Measurements from ENCODE around the gene CORIN.

Gene CORIN

DNA sequence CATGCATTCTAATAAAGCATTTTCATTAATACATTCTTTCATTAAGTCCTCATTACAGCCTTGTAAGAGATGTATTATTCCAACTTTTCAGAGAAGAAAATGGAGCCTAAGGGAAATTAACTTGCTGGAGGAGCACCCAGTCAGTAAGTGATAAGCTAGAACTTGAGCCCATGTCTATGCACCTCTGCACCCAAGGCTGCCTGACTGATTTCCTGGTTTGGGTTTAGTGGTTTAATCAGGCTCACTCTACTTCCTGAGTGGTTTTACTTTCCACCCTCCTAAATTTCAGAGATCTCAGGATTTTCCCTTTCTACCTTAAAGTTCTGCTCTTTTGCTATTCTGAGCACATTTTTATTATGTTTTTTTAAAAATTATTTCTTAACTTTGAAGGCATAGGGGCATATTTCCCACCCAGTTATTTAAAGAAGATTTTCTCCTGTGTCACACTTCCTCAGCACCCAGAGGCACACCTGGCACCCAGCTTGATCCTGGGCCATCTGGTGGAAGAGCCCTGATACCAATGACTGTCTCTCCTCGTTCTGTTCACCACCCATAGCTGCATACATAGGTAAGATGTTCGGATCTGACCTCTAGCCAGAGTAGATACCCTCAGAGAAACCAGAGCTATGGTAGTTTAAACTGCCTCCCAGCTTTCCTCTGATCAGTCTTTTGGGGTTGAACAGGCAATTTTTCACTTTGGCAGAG is 10.4 kb downstream of the CORIN start:
- DNase-seq (ENCODE audit: low read depth) = no peak

GRCh38 chr4:47824840-47825239 is 13.0 kb downstream of the CORIN start:
- H3K4me3 ChIP-seq (ENCODE audit: control insufficient read depth, low read depth, low read length) = no peak overlapping the region
- no peak for DNase-seq (ENCODE audit: low read depth)
- TF ChIP-seq, protein P1, sequence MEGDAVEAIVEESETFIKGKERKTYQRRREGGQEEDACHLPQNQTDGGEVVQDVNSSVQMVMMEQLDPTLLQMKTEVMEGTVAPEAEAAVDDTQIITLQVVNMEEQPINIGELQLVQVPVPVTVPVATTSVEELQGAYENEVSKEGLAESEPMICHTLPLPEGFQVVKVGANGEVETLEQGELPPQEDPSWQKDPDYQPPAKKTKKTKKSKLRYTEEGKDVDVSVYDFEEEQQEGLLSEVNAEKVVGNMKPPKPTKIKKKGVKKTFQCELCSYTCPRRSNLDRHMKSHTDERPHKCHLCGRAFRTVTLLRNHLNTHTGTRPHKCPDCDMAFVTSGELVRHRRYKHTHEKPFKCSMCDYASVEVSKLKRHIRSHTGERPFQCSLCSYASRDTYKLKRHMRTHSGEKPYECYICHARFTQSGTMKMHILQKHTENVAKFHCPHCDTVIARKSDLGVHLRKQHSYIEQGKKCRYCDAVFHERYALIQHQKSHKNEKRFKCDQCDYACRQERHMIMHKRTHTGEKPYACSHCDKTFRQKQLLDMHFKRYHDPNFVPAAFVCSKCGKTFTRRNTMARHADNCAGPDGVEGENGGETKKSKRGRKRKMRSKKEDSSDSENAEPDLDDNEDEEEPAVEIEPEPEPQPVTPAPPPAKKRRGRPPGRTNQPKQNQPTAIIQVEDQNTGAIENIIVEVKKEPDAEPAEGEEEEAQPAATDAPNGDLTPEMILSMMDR (conservative IDR thresholded peaks at IDR 0.05; ENCODE audit: control insufficient read depth, insufficient read depth, low read depth, low read length) = no peak

More for the DNA sequence above, 10.4 kb downstream of the CORIN start:
- H3K4me3 ChIP-seq (ENCODE audit: control insufficient read depth, low read depth, low read length) = no peak overlapping the region
- TF ChIP-seq, protein P1 (conservative IDR thresholded peaks at IDR 0.05; ENCODE audit: control insufficient read depth, insufficient read depth, low read depth, low read length) = no peak

DNA sequence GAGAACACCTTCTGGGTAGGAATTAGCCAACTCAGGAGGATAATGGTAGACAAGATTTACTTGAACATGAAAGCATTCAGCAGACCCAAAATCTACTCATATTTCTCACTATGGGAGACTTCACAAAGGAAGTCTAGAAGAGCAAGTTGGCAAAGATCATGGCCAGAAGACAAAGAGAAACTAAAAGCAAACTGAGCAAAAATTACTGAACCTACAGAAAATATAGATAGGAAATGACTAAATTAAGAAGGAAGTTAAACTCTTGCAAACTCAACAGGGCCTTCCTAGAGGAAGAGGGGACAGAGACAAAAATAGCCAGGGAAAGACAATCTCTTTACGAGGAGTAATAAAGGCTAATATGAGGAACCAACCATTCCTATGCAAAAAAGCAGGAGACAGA is 18.7 kb downstream of the CORIN start:
- H3K4me3 ChIP-seq (ENCODE audit: control insufficient read depth, low read depth, low read length) = no peak overlapping the region
- TF ChIP-seq, protein P1 (conservative IDR thresholded peaks at IDR 0.05; ENCODE audit: control insufficient read depth, insufficient read depth, low read depth, low read length) = no peak
- DNase-seq (ENCODE audit: low read depth) = no peak

GRCh38 chr4:47817275-47817674 is 20.6 kb downstream of the CORIN start:
- TF ChIP-seq, protein P1 (conservative IDR thresholded peaks at IDR 0.05; ENCODE audit: control insufficient read depth, insufficient read depth, low read depth, low read length) = no peak
- H3K4me3 ChIP-seq (ENCODE audit: control insufficient read depth, low read depth, low read length) = no peak overlapping the region
- no peak for DNase-seq (ENCODE audit: low read depth)

- H3K4me3 ChIP-seq (ENCODE audit: control insufficient read depth, low read depth, low read length) = no peak overlapping the region
- TF ChIP-seq, protein P1 (conservative IDR thresholded peaks at IDR 0.05; ENCODE audit: control insufficient read depth, insufficient read depth, low read depth, low read length) = no peak
- no peak for DNase-seq (ENCODE audit: low read depth)
Observed at GRCh38 chr4:47816748-47817147, 21.1 kb downstream of the CORIN start.

DNA sequence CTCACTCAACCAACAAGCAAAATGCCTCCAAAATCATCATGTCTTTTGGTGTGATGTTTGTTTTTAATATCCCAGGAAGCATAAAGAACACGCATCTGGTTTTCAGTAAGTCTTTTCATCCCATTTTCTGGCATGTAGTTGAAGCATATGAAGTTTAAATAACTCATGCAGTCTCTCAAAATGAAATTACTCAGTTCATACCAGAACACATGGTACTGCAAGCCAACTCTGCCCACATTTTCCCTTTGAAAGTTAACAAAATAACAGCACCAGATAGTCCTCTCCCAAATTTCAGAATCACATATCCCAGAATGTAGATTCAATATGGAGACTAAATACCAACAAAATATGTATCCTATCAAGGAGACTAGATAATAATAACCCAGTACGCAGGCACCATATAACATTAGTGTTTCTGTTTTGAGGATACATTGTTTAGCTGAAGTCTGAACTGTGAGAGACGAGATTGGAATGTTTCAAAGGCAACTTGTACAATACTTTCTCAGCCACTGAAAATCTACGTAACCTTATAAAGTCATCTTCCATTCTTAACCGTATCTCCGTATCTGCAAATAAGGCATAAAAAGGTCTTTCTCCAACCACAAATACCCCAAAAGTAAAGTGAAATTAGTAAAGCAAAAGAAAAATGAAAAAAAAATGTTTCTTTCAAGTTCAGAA is 23.1 kb downstream of the CORIN start:
- DNase-seq (ENCODE audit: low read depth) = peak; percentile 43

More for the DNA sequence above, 23.1 kb downstream of the CORIN start:
- H3K4me3 ChIP-seq (ENCODE audit: control insufficient read depth, low read depth, low read length) = no peak overlapping the region
- TF ChIP-seq, protein P1 (conservative IDR thresholded peaks at IDR 0.05; ENCODE audit: control insufficient read depth, insufficient read depth, low read depth, low read length) = no peak
